H1 (cell line): ENCODE measurements around the gene EPN3. TPM values are rescaled to one million over a fixed set of nuclear protein-coding genes. Genes with fewer than 3 reads are reported as not detected.

Experiments
- CTCF ChIA-PET: fragments of 300-600 bp; sonication (Branson Sonifier 250); formaldehyde crosslinking; loops from one replicate; lab custom pipeline; 2021; ENCODE audit not compliant: partially characterized antibody; lab: Charles Lee
- POLR2A ChIA-PET: fragments of 300-600 bp; sonication (Branson Sonifier 250); formaldehyde crosslinking; loops from one replicate; lab custom pipeline; 2021; ENCODE audit warnings: inconsistent platforms; ENCODE audit not compliant: partially characterized antibody; lab: Charles Lee
- DNase-seq, 2 experiments: peaks; one replicate each; pipeline versions ENCODE4 v3.0.0 to v3.0.0-alpha.2; 2010 to 2022; ENCODE audit warnings: low spot score in 2 of 2, low read depth in 1 of 2, mixed read lengths in 1 of 2
- FAIRE-seq: peaks from 2 replicates; lab custom pipeline; 2011; peaks lifted over from hg19 to GRCh38; lab: Jason Lieb, UNC
- H2AFZ ChIP-seq: 2 replicates; pipeline ENCODE4 v1.8.1; 2012; ENCODE audit warnings: low read length, inconsistent platforms
- H2AK5ac ChIP-seq: 2 replicates; pipeline ENCODE4 v1.6.1; 2013; ENCODE audit warnings: low read depth, low read length
- H2BK120ac ChIP-seq: replicated peaks from 2 replicates; pipeline ENCODE3; 2013; ENCODE audit warnings: low read depth, low read length, inconsistent platforms
- H2BK12ac ChIP-seq: 2 replicates; pipeline ENCODE4 v1.6.1; 2013; ENCODE audit warnings: low read depth, low read length
- H2BK15ac ChIP-seq: 2 replicates; pipeline ENCODE4 v1.6.1; 2013; ENCODE audit warnings: low read length
- H2BK20ac ChIP-seq: 2 replicates; pipeline ENCODE4 v1.6.1; 2013; ENCODE audit warnings: low read length
- H2BK5ac ChIP-seq: 2 replicates; pipeline ENCODE4 v1.6.1; 2013; ENCODE audit warnings: low read depth, low read length
- H3K14ac ChIP-seq: 2 replicates; pipeline ENCODE4 v1.6.1; 2013; ENCODE audit warnings: inconsistent platforms; ENCODE audit not compliant: insufficient read length
- H3K18ac ChIP-seq: 2 replicates; pipeline ENCODE4 v1.6.1; 2013; ENCODE audit warnings: low read length; ENCODE audit errors: extremely low read depth
- H3K23ac ChIP-seq: 2 replicates; pipeline ENCODE4 v1.6.1; 2013; ENCODE audit warnings: inconsistent platforms; ENCODE audit not compliant: insufficient read length
- H3K23me2 ChIP-seq: 2 replicates; pipeline ENCODE4 v1.6.1; 2013; ENCODE audit warnings: low read depth, low read length
- H3K27ac ChIP-seq: 2 replicates; pipeline ENCODE4 v1.6.1; 2011; ENCODE audit warnings: low read depth, low read length, inconsistent platforms
- H3K27me3 ChIP-seq, 4 experiments: replicated peaks in 1 of 4; 1 replicate in 1 of 4; 2 replicates in 3 of 4; pipeline versions ENCODE4 v1.6.1 to v1.8.1; 2011 to 2013; ENCODE audit warnings: low read length in 3 of 4, mild to moderate bottlenecking in 3 of 4, inconsistent platforms in 2 of 4, mixed read lengths in 2 of 4, moderate library complexity in 1 of 4; ENCODE audit not compliant: control insufficient read depth in 3 of 4, insufficient read depth in 3 of 4; ENCODE audit errors: extremely low read depth in 1 of 4
- H3K36me3 ChIP-seq, 4 experiments: 2 replicates each; pipeline versions ENCODE4 v1.6.1 to v1.8.1; 2011 to 2013; ENCODE audit warnings: mild to moderate bottlenecking in 4 of 4, low read length in 3 of 4, moderate library complexity in 2 of 4, control low read depth in 1 of 4, inconsistent platforms in 1 of 4; ENCODE audit not compliant: insufficient read depth in 4 of 4, control insufficient read depth in 2 of 4
- H3K4ac ChIP-seq: replicated peaks from 2 replicates; pipeline ENCODE3; 2013; ENCODE audit warnings: low read length, low read depth, mixed read lengths, inconsistent platforms; ENCODE audit not compliant: insufficient read length
- H3K4me1 ChIP-seq, 4 experiments: replicated peaks in 1 of 4; 1 replicate in 1 of 4; 2 replicates in 3 of 4; pipeline versions ENCODE4 v1.6.1 to v1.8.1; 2011 to 2013; ENCODE audit warnings: low read length in 3 of 4, inconsistent platforms in 2 of 4, mixed read lengths in 1 of 4; ENCODE audit not compliant: insufficient read depth in 4 of 4, control insufficient read depth in 3 of 4
- H3K4me2 ChIP-seq, 2 experiments: 2 replicates each; pipeline versions ENCODE4 v1.6.1 to v1.8.1; 2011 to 2013; ENCODE audit warnings: low read depth in 2 of 2, low read length in 2 of 2, control low read depth in 1 of 2, inconsistent platforms in 1 of 2, mild to moderate bottlenecking in 1 of 2; ENCODE audit not compliant: insufficient read depth in 1 of 2
- H3K4me3 ChIP-seq, 4 experiments: fragments of 200-600, 300-600 bp in 1 of 4; sonication (generic), shearing (Covaris generic), sonication (Bioruptor Twin) in 1 of 4; 2 replicates each; pipeline versions ENCODE4 v1.5.1 to v1.8.1; 2011 to 2016; ENCODE audit warnings: low read length in 4 of 4, low read depth in 3 of 4, control low read depth in 2 of 4, inconsistent platforms in 2 of 4, mild to moderate bottlenecking in 2 of 4, mixed read lengths in 1 of 4, moderate library complexity in 1 of 4; ENCODE audit not compliant: insufficient read depth in 2 of 4; ENCODE audit errors: extremely low read depth in 1 of 4
- H3K56ac ChIP-seq: replicated peaks from 2 replicates; pipeline ENCODE3; 2013; ENCODE audit warnings: low read depth, mild to moderate bottlenecking, mixed read lengths, low read length, inconsistent platforms; ENCODE audit not compliant: insufficient read length
- H3K79me1 ChIP-seq: 2 replicates; pipeline ENCODE4 v1.6.1; 2013; ENCODE audit warnings: low read depth, low read length, control low read depth
- H3K79me2 ChIP-seq, 2 experiments: 2 replicates each; pipeline versions ENCODE4 v1.6.1 to v1.8.1; 2012 to 2013; ENCODE audit warnings: low read length in 2 of 2, mild to moderate bottlenecking in 2 of 2, inconsistent platforms in 1 of 2; ENCODE audit not compliant: insufficient read depth in 2 of 2, control insufficient read depth in 1 of 2
- H3K9ac ChIP-seq, 4 experiments: replicated peaks in 1 of 4; 1 replicate in 1 of 4; 2 replicates in 3 of 4; pipeline versions ENCODE4 v1.6.1 to v1.8.1; 2011 to 2013; ENCODE audit warnings: low read depth in 3 of 4, low read length in 3 of 4, control low read depth in 2 of 4, mild to moderate bottlenecking in 2 of 4, moderate library complexity in 2 of 4, inconsistent platforms in 1 of 4; ENCODE audit errors: extremely low read depth in 1 of 4
- H3K9me3 ChIP-seq, 2 experiments: 2 replicates each; pipeline versions ENCODE4 v1.6.1 to v1.8.1; 2012 to 2013; ENCODE audit warnings: mild to moderate bottlenecking in 2 of 2, moderate library complexity in 2 of 2, control low read depth in 1 of 2, inconsistent platforms in 1 of 2, low read depth in 1 of 2, low read length in 1 of 2, mixed read lengths in 1 of 2; ENCODE audit not compliant: insufficient read depth in 2 of 2
- H4K20me1 ChIP-seq, 2 experiments: replicated peaks in 1 of 2; 2 replicates each; pipeline versions ENCODE3 to v1.8.1; 2011 to 2013; ENCODE audit warnings: inconsistent platforms in 2 of 2, low read length in 2 of 2, mild to moderate bottlenecking in 1 of 2; ENCODE audit not compliant: insufficient read depth in 2 of 2, control insufficient read depth in 1 of 2
- H4K5ac ChIP-seq: 2 replicates; pipeline ENCODE4 v1.6.1; 2013; ENCODE audit warnings: low read length, low read depth, mixed read lengths, inconsistent platforms; ENCODE audit not compliant: insufficient read length
- H4K8ac ChIP-seq: 2 replicates; pipeline ENCODE4 v1.8.0; 2013; ENCODE audit warnings: mild to moderate bottlenecking, moderate library complexity, low read length, inconsistent platforms; ENCODE audit not compliant: insufficient read depth; ENCODE audit errors: extremely low read depth
- H4K91ac ChIP-seq: replicated peaks from 2 replicates; pipeline ENCODE3; 2013; ENCODE audit warnings: low read length, mixed read lengths, inconsistent platforms; ENCODE audit not compliant: insufficient read length
- ATF2 ChIP-seq: IDR thresholded peaks from 2 replicates; pipeline ENCODE4 v1.6.1; 2012; ENCODE audit warnings: low read length, inconsistent platforms
- FOSL1 ChIP-seq: IDR thresholded peaks from 2 replicates; pipeline ENCODE4 v1.6.1; 2011; ENCODE audit warnings: mild to moderate bottlenecking, low read depth, low read length, moderate library complexity; ENCODE audit not compliant: insufficient read depth
- HDAC6 ChIP-seq: IDR thresholded peaks from one replicate; pipeline ENCODE4 v1.7.1; 2012; ENCODE audit warnings: low read depth, mild to moderate bottlenecking, inconsistent platforms, low read length, moderate library complexity
- KDM5A ChIP-seq: fragments of 200-600 bp; IDR thresholded peaks from 2 replicates; pipeline ENCODE4 v1.7.1; 2012; ENCODE audit warnings: mild to moderate bottlenecking, low read length, inconsistent platforms, mixed read lengths
- MAX ChIP-seq: IDR thresholded peaks from 2 replicates; pipeline ENCODE4 v1.6.1; 2012; ENCODE audit warnings: inconsistent platforms
- POU5F1 ChIP-seq: IDR thresholded peaks from 2 replicates; pipeline ENCODE4 v1.6.1; 2011; ENCODE audit warnings: low read depth, mild to moderate bottlenecking, low read length, moderate library complexity
- SP4 ChIP-seq: IDR thresholded peaks from 2 replicates; pipeline ENCODE4 v1.6.1; 2012; ENCODE audit warnings: low read length, inconsistent platforms
- SRF ChIP-seq: IDR thresholded peaks from 2 replicates; pipeline ENCODE4 v1.6.1; 2011; ENCODE audit warnings: mild to moderate bottlenecking, low read depth, low read length, moderate library complexity
- TAF1 ChIP-seq: IDR thresholded peaks from 2 replicates; pipeline ENCODE4 v1.6.1; 2011; ENCODE audit warnings: mild to moderate bottlenecking, low read depth, low read length
- TBP ChIP-seq: IDR thresholded peaks from 2 replicates; pipeline ENCODE4 v1.6.1; 2011; ENCODE audit warnings: low read depth, low read length, improper control_type of control experiment
- TEAD4 ChIP-seq: IDR thresholded peaks from 2 replicates; pipeline ENCODE4 v1.6.1; 2012; ENCODE audit warnings: low read depth, low read length, inconsistent platforms, mixed read lengths
- WGBS, 2 experiments: shearing (Covaris generic) in 1 of 2; methylation state at CpG; one replicate each; pipeline versions ENCODE4 v1.1.6 to v1.1.7; 2013 to 2015; ENCODE audit warnings: low lambda C conversion rate in 2 of 2, mixed read lengths in 2 of 2, inconsistent platforms in 1 of 2, low coverage in 1 of 2, missing lambda C conversion rate in 1 of 2; ENCODE audit not compliant: insufficient replicate concordance in 2 of 2, insufficient coverage in 1 of 2, insufficient read length in 1 of 2; ENCODE audit errors: extremely low coverage in 1 of 2, missing lambda C conversion rate in 1 of 2; 5-methylcytosine and 5-hydroxymethylcytosine counted together
- polyA plus RNA-seq, 7 experiments: library from polyadenylated mRNA; depleted of rRNA in 3 of 7; stranded (reverse) in 5 of 7; unstranded in 2 of 7; fragments of >200 nt in 5 of 7; fragments of 200-250 nt in 2 of 7; gene quantifications; 1 replicate in 5 of 7; 2 replicates in 1 of 7; 4 replicates in 1 of 7; pipeline versions ENCODE4 v1.2.1 to v1.2.3, GENCODE V29; 2011 to 2013; ENCODE audit warnings: missing spikeins in 2 of 7, mixed read lengths in 2 of 7
- total RNA-seq: library from RNA; stranded (reverse); fragmentation: NEBNext Ultra II Directional; extraction: Animal tissue kit (Norgen Biotek cat#: 25700); gene quantifications from 2 replicates; pipeline ENCODE4 v1.2.1, GENCODE V29; 2021

Gene EPN3
- total and polyA plus RNA-seq, 2 of the 8 experiments (the other 6 are each of a cell fraction or from before 2014, with no cell fraction given): 6.7 to 7.9 TPM

GRCh38 chr17:50517011-50517410 is 15.5 kb upstream of the EPN3 start:
- no peak overlapping the region for H3K14ac ChIP-seq
- H2BK20ac ChIP-seq: no peak overlapping the region
- no peak for FAIRE-seq
- no peak overlapping the region for H4K8ac ChIP-seq
- H4K5ac ChIP-seq: no peak overlapping the region
- H2AFZ ChIP-seq: no peak overlapping the region
- CTCF ChIA-PET: interaction anchor here (0.9 to 2.8 kb wide), 7 partner anchors 11 to 34 kb away, joined by 3 to 11 read pairs (median 4); partner anchors contain the start of gene EPN3
- H3K9me3 ChIP-seq: no peaks in the 10 kb centered on the region
- 87% methylated on average over 4 of the region's 4 CpGs; no CpG with 5 or more reads in 1 of the 2 experiments for WGBS, 2 experiments
- H3K23me2 ChIP-seq: no peaks in the 10 kb centered on the region
- H4K20me1 ChIP-seq: no peaks in the 10 kb centered on the region
- H3K27ac ChIP-seq: no peak overlapping the region
- no peak overlapping the region for H3K4me3 ChIP-seq
- no peak overlapping the region for H4K91ac ChIP-seq
- H3K79me2 ChIP-seq: no peaks in the 10 kb centered on the region
- H3K27me3 ChIP-seq: no peaks in the 10 kb centered on the region; a peak in 1 of 7 replicates
- H3K36me3 ChIP-seq: no peaks in the 10 kb centered on the region
- POLR2A ChIA-PET: interaction anchor here (0.7 kb wide), 1 partner anchor 15 kb away, joined by 3 read pairs; the partner anchor contains the start of gene EPN3
- no peak overlapping the region for H3K4me2 ChIP-seq
- H2BK120ac ChIP-seq: no peak overlapping the region
- no peaks in the 10 kb centered on the region for H3K79me1 ChIP-seq
- TF ChIP-seq TEAD4 (no peak), MAX (no peak), TAF1 (no peak), HDAC6 (no peak), SRF (no peak), FOSL1 (no peak), KDM5A (no peak), TBP (no peak), ATF2 (no peak), POU5F1 (no peak), SP4 (no peak)
- TF ChIP-seq, all 59 proteins: peak for 0
- no peak overlapping the region for H3K9ac ChIP-seq
- no peak overlapping the region for H2BK12ac ChIP-seq
- no peak overlapping the region for H3K4ac ChIP-seq
- H2BK5ac ChIP-seq: no peak overlapping the region
- H2AK5ac ChIP-seq: no peak overlapping the region
- H3K18ac ChIP-seq: no peak overlapping the region
- no peak overlapping the region for H3K56ac ChIP-seq
- H3K23ac ChIP-seq: no peak overlapping the region
- no peak overlapping the region for H2BK15ac ChIP-seq
- no peak for DNase-seq
- H3K4me1 ChIP-seq: peaks cover 0 to 2% (median 0%) of the 10 kb centered on the region in 4 experiments; a peak in 2 of 7 replicates
